Motor neuron (in vitro differentiated cells): ENCODE data around the gene TTC39B. TPM values are rescaled to one million over a fixed set of nuclear protein-coding genes. Genes with fewer than 3 reads are reported as not detected.

Experiments used
- ATAC-seq, 8 experiments: fragments of 200-7000 bp; cut with Tn5 transposase; replicated peaks in 6 of 8; 2 replicates each; pipeline ENCODE4 v1.8.0; 2021; ENCODE audit warnings: mild to moderate bottlenecking in 8 of 8, moderate library complexity in 8 of 8
- H3K27ac ChIP-seq, 2 donors: fragments of 250-450 bp; sonication (Bioruptor Pico); 2 replicates each; pipeline ENCODE4 v1.9.0; 2021; ENCODE audit warnings: antibody characterized with exemption in 2 of 2, mild to moderate bottlenecking in 2 of 2, moderate library complexity in 1 of 2
- H3K4me1 ChIP-seq, 2 donors: fragments of 250-450 bp; sonication (Bioruptor Pico); replicated peaks in 1 of 2; 2 replicates each; pipeline ENCODE4 v1.6.1; 2021; ENCODE audit warnings: antibody characterized with exemption in 2 of 2, mild to moderate bottlenecking in 2 of 2, moderate library complexity in 1 of 2
- H3K4me3 ChIP-seq, 5 donors: fragments of 250-450 bp; sonication (Bioruptor Pico); 2 replicates each; pipeline ENCODE4 v1.9.0; 2021; ENCODE audit warnings: antibody characterized with exemption in 5 of 5, mild to moderate bottlenecking in 5 of 5, moderate library complexity in 4 of 5
- WGBS, 10 experiments: fragments of 450-650 bp; shearing (Covaris generic); methylation state at CpG; one replicate each; pipeline ENCODE4 v1.0.0; 2022; 5-methylcytosine and 5-hydroxymethylcytosine counted together
- in situ Hi-C, 9 experiments: fragments of 400-800 bp; cut with MboI; loops; one replicate each; pipeline ENCODE4 v1.15.0; 2021; ENCODE audit warnings: low sequenced_read_pairs in 9 of 9, low pct_unique_long_range_greater_than_20kb in 2 of 9; ENCODE audit not compliant: unreplicated experiment in 9 of 9
- total RNA-seq, 8 experiments: library from RNA; unstranded; fragments of 300-600 nt; gene quantifications; 2 replicates each; pipeline versions ENCODE4 v1.2.3 to v1.2.4, GENCODE V29; 2022

TTC39B gene
- total RNA-seq, 8 experiments from 2014 or later = 1.4 to 10.6 (median 4.5) TPM

- 64 to 100% (median 83%) methylated on average over 1 to 3 of the region's 3 CpGs; no CpG with 5 or more reads in 3 of the 10 experiments for WGBS, 10 experiments
- peaks cover 2 to 6% of the 10 kb centered on the region in 2 donors for H3K4me1 ChIP-seq
- no peak overlapping the region for H3K27ac ChIP-seq
- no peak for ATAC-seq
- in situ Hi-C loops = loop anchor here in 3 of 9 experiments (10.0 to 25.0 kb wide), 2 partner anchors 208 to 405 kb away; no protein-coding TSS in a partner anchor
- H3K4me3 ChIP-seq = no peak overlapping the region
Measured at GRCh38 chr9:15206903-15207696, 99.9 kb downstream of the TTC39B start.

GRCh38 chr9:15205632-15206420, 101.2 kb downstream of the TTC39B start:
- Histone ChIP-seq H3K27ac (no peak overlapping the region), H3K4me1 (no peaks in the 10 kb centered on the region), H3K4me3 (no peak overlapping the region)
- WGBS, 10 experiments = 83 to 100% (median 100%) methylated on average over 1 to 6 of the region's 7 CpGs; no CpG with 5 or more reads in 3 of the 10 experiments
- peak in 1 of 8 experiments; percentile 27 for ATAC-seq
- in situ Hi-C loops = loop anchor here in 3 of 9 experiments (10.0 to 25.0 kb wide), 2 partner anchors 209 to 406 kb away; no protein-coding TSS in a partner anchor

- in situ Hi-C loops = loop anchor here in 3 of 9 experiments (10.0 to 25.0 kb wide), 2 partner anchors 211 to 409 kb away; no protein-coding TSS in a partner anchor
- WGBS, 10 experiments = 14 to 89% (median 81%) methylated on average over 1 to 3 of the region's 3 CpGs; no CpG with 5 or more reads in 1 of the 10 experiments
- Histone ChIP-seq H3K27ac (no peak overlapping the region), H3K4me3 (no peak overlapping the region), H3K4me1 (no peaks in the 10 kb centered on the region)
- no peak for ATAC-seq
Measured at GRCh38 chr9:15203581-15203980, 103.4 kb downstream of the TTC39B start.

- H3K4me3 ChIP-seq = no peak overlapping the region
- H3K27ac ChIP-seq = no peak overlapping the region
- H3K4me1 ChIP-seq = no peaks in the 10 kb centered on the region
- WGBS, 10 experiments = 32 to 100% (median 84%) methylated on average over 2 to 3 of the region's 3 CpGs; no CpG with 5 or more reads in 1 of the 10 experiments
- in situ Hi-C loops = loop anchor here in 3 of 9 experiments (10.0 to 25.0 kb wide), 2 partner anchors 215 to 412 kb away; no protein-coding TSS in a partner anchor
- ATAC-seq = no peak
Measured at GRCh38 chr9:15200111-15200510, 106.9 kb downstream of the TTC39B start.

- 57 to 100% (median 86%) methylated on average over 1 to 4 of the region's 5 CpGs; no CpG with 5 or more reads in 3 of the 10 experiments for WGBS, 10 experiments
- Histone ChIP-seq H3K4me3 (no peak overlapping the region), H3K4me1 (no peaks in the 10 kb centered on the region), H3K27ac (no peak overlapping the region)
- no peak for ATAC-seq
- in situ Hi-C loops = no loop called here
Measured at GRCh38 chr9:15192856-15193255, 114.2 kb downstream of the TTC39B start.

GRCh38 chr9:15191378-15191777, 115.6 kb downstream of the TTC39B start:
- Histone ChIP-seq H3K4me1 (no peaks in the 10 kb centered on the region), H3K4me3 (no peak overlapping the region), H3K27ac (no peak overlapping the region)
- ATAC-seq = peak in 1 of 8 experiments; percentile 77
- in situ Hi-C loops = no loop called here

- Histone ChIP-seq H3K4me1 (no peaks in the 10 kb centered on the region), H3K27ac (no peak overlapping the region), H3K4me3 (no peak overlapping the region)
- peak in 5 of 8 experiments; percentile 47 to 76 (median 57) for ATAC-seq
- in situ Hi-C loops = no loop called here
- 0 to 97% (median 41%) methylated on average over 3 to 7 of the region's 7 CpGs for WGBS, 10 experiments
Measured at GRCh38 chr9:15189481-15189880, 117.5 kb downstream of the TTC39B start.

GRCh38 chr9:15187589-15187988, 119.4 kb downstream of the TTC39B start:
- WGBS, 10 experiments = 67 to 100% (median 100%) methylated on average over 1 of the region's 1 CpG; no CpG with 5 or more reads in 7 of the 10 experiments
- ATAC-seq = no peak
- Histone ChIP-seq H3K4me3 (no peak overlapping the region), H3K27ac (no peak overlapping the region), H3K4me1 (peaks cover 2 to 12% of the 10 kb centered on the region in 2 donors)
- in situ Hi-C loops = no loop called here

GRCh38 chr9:15182730-15183129, 124.3 kb downstream of the TTC39B start:
- ATAC-seq = no peak
- WGBS, 10 experiments = 20 to 100% (median 62%) methylated on average over 1 to 3 of the region's 3 CpGs
- in situ Hi-C loops = no loop called here

GRCh38 chr9:15182101-15182551, 124.9 kb downstream of the TTC39B start:
- in situ Hi-C loops = no loop called here
- ATAC-seq = peak in 5 of 8 experiments; percentile 79 to 99 (median 86)
- H3K4me3 ChIP-seq = no peak overlapping the region
- H3K4me1 ChIP-seq = peaks cover 10 to 27% of the 10 kb centered on the region in 2 donors
- 25 to 91% (median 46%) methylated on average over 1 to 2 of the region's 2 CpGs; no CpG with 5 or more reads in 1 of the 10 experiments for WGBS, 10 experiments
- H3K27ac ChIP-seq = peak overlapping the region in 1 of 2 donors; percentile 56

More at GRCh38 chr9:15182730-15183129, 124.3 kb downstream of the TTC39B start:
- no peak overlapping the region for H3K27ac ChIP-seq
- peaks cover 10 to 27% of the 10 kb centered on the region in 2 donors for H3K4me1 ChIP-seq
- no peak overlapping the region for H3K4me3 ChIP-seq

- WGBS, 10 experiments = 80 to 100% (median 100%) methylated on average over 1 of the region's 1 CpG; no CpG with 5 or more reads in 3 of the 10 experiments
- Histone ChIP-seq H3K27ac (no peak overlapping the region), H3K4me1 (peaks cover 10 to 27% of the 10 kb centered on the region in 2 donors), H3K4me3 (no peak overlapping the region)
- no peak for ATAC-seq
- in situ Hi-C loops = no loop called here
Measured at GRCh38 chr9:15180124-15180523, 126.9 kb downstream of the TTC39B start.

- Histone ChIP-seq H3K4me3 (no peak overlapping the region), H3K4me1 (peaks cover 10 to 25% of the 10 kb centered on the region in 2 donors), H3K27ac (no peak overlapping the region)
- no peak for ATAC-seq
- WGBS, 10 experiments = 80 to 100% (median 92%) methylated on average over 1 to 3 of the region's 3 CpGs; no CpG with 5 or more reads in 1 of the 10 experiments
- in situ Hi-C loops = no loop called here
Measured at GRCh38 chr9:15178631-15179030, 128.4 kb downstream of the TTC39B start.
